Activated gamma-delta T cell treated with anti-CD3 and anti-CD28 coated beads, Interleukin-2, amount 50 U/mL, for 16 hours (primary cell): ENCODE data around the gene ATP11A.

ENCODE experiments used
- DNase-seq: peaks from one replicate; pipeline ENCODE4 v3.0.0-alpha.2; 2020; ENCODE audit warnings: low read depth

The ATP11A gene

GRCh38 chr13:112759827-112760226 lies 70.0 kb downstream of the ATP11A start:
- no peak for DNase-seq

GRCh38 chr13:112760435-112760834 lies 70.6 kb downstream of the ATP11A start:
- DNase-seq: no peak

GRCh38 chr13:112760931-112761330 lies 71.1 kb downstream of the ATP11A start:
- DNase-seq: no peak

- DNase-seq: no peak
These were observed 72.2 kb downstream of the ATP11A start for GRCh38 chr13:112761701-112762689.

GRCh38 chr13:112762690-112763080 lies 72.8 kb downstream of the ATP11A start:
- no peak for DNase-seq

- DNase-seq: no peak
These were observed 74.2 kb downstream of the ATP11A start for GRCh38 chr13:112764028-112764427.

GRCh38 chr13:112764864-112765561 lies 75.2 kb downstream of the ATP11A start:
- DNase-seq: no peak

GRCh38 chr13:112765731-112766130 lies 75.9 kb downstream of the ATP11A start:
- DNase-seq: no peak

GRCh38 chr13:112766336-112766735 lies 76.5 kb downstream of the ATP11A start:
- DNase-seq: no peak

GRCh38 chr13:112767506-112768471 lies 78.0 kb downstream of the ATP11A start:
- no peak for DNase-seq

GRCh38 chr13:112768795-112769481 lies 79.1 kb downstream of the ATP11A start:
- DNase-seq: peak; percentile 15

- DNase-seq: no peak
These were observed 79.8 kb downstream of the ATP11A start for GRCh38 chr13:112769615-112770014.

GRCh38 chr13:112770504-112770903 lies 80.7 kb downstream of the ATP11A start:
- no peak for DNase-seq

GRCh38 chr13:112771139-112771876 lies 81.5 kb downstream of the ATP11A start:
- DNase-seq: no peak

- no peak for DNase-seq
These were observed 82.2 kb downstream of the ATP11A start for GRCh38 chr13:112771877-112772538.

GRCh38 chr13:112772539-112772909 lies 82.7 kb downstream of the ATP11A start:
- DNase-seq: no peak

GRCh38 chr13:112772929-112773328 lies 83.1 kb downstream of the ATP11A start:
- DNase-seq: no peak

GRCh38 chr13:112773601-112774447 lies 84.0 kb downstream of the ATP11A start:
- no peak for DNase-seq

GRCh38 chr13:112774448-112774792 lies 84.6 kb downstream of the ATP11A start:
- DNase-seq: no peak
